NCI-H1694 treated with DMSO at 0.1 percent for 48 hours (cell line): ENCODE results near the gene SYT15.

Experiments
- DNase-seq: peaks from one replicate; lab custom pipeline; 2025; lab: John Stamatoyannopoulos, UW

The SYT15 gene

DNA sequence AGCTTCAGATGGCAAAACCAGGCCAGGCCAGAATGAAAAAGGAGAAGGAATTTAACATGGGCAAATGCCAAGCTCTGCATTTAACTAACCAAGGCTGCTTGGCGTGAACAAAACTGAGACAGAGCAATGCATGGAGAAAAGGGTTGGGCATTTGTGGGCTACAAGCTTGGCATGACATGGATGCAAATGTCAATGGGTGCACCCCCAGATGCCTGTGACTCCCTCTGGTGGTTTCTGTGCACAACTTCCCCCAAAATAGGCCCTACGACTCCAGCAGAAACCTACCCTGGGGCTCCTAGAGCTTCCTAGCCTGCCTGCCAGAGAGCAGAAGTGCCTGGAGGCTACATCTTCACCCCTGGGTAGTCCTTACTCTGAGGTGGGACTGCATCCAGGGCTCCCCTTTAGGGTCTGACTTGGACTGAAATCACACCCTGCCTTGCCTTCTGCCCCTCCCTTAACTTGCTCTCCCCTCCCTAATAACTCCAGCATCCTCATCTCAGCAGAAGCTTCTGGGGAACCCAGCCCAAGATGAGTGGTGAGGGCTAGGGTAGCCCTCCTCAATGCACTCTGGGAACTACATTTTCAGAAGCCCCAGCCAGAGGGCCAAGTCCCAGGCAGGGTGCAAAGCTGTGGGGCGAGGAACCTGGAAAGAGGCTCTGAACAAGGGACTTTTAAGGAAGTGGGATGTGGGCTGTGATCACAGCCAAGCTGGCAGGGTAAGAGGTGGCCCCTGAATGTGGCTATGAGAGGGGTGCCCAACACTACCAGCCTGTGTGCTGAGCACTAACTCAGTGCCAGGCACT, 33.7 kb upstream of the SYT15 start:
- no peak for DNase-seq

DNA sequence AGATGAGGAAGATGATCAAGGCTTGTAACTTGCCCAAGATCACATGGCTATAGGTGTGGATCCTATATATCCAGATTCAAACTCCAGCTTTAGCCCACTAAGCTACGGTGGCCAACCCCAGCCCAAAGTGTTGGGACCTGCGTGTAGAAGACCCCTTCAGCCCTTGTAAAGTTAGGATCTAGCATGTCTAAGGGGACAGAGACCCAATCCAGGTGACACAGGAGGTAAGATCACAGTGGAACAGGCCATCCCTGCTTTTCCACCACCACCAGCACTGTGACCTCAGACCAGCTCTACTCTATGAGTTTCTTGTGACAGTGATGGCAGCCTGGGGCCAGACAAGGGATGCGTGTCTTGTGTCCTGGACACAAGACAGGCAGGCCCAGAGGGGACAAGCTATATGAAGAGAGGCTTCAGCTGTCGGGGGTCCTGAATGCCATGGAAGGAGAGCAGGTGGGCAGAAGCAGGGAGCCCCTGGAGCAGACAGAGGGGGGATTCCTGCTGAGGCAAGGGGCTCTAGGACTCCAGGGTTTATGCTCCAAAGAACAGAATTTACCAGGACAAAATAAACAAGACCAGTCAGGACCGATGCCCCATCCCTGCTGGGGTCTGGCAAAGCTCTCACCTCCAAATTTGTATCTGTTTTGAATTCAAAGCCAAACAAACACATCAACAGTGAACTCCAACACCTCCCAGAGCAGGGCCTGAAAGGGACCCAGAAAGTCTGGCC, 32.9 kb upstream of the SYT15 start:
- no peak for DNase-seq

DNA sequence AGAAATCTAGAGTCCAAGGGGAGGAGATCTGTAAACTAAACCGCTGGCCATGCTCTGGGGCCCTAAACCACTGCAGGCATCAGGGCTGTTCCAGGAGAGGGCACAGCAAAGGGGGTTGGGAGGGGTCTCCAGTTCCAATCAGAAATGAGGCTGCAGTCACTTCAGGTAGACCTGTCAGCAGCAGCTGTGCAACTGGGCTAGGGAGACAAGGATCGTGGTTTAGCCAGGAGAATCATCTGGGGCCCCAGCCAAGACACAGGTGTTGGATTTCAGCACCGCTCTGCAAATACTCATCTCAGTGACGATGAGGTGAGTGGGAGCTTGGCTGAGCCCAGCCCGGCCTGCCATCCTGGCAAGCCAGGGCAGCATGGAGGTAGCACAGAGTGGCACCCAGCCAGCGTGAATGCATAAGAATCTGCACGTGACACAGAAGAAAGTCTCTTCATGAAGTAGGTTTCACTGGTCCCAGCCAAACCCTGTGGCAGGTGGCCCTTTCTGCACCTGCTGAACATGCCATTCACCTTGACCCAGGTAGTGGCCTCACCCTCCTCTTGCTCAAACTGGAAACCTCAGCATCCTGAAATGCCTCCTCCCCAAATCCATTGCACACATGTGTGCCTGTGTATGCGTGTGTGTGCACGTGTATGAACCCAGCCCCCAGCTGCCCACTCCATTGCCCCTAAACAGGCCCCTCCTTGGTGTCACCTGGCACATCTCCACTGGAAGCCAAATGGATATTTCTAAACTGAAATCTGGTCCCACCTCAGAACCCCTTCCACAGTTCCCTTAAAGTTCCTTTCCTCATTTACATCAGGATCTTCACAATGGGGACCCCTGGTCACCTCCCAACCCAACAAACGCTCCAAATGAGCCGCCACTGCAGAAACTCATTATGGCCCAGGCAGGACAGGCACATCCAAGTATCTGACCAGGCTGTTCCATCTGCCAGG, 32.1 kb upstream of the SYT15 start:
- DNase-seq, result no peak

DNA sequence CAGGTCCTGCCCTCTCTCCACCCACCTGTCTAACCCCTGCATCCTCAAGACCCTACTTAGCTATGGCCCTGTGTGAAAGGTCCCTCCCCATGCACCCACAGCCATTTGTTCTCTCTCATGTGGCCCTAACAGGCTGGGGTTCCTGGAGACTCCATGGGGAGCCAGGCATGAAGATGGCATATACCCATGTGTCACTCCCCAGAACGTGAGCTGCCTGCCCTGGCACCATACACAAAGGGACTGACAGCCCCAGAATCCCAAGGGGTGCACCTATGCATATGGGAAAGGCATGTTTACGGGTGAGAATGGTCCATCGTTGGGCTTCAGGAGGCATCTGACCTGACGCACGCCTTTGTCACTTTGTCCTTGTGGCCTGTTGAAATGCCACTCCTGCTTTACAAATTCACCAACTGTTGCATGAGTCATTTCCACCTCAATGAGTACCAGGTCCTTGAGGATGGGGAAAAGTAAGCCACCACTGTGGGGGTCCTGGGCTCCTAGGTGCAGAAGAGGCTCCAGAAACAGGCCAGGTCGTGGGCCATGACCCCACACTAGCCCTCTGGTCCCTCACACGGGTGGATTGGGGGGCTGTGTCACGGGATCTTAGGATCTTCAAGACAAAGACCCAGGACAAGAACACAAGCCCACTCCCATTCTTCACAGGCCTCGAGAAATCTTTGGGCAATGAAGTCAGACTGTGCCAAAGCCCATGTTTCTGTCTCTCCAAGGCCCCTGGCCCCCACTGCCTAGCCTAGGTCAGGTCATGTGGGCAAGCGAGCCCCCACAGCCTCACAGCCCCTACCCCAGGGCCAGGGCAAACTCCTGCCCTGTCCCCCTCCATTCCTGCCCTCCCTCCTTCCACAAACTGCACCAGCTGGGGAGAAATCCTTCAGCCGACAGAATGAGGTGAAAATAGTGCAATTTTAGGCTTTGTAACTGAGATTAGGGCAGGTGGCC, 31.1 kb upstream of the SYT15 start:
- DNase-seq, result no peak

DNA sequence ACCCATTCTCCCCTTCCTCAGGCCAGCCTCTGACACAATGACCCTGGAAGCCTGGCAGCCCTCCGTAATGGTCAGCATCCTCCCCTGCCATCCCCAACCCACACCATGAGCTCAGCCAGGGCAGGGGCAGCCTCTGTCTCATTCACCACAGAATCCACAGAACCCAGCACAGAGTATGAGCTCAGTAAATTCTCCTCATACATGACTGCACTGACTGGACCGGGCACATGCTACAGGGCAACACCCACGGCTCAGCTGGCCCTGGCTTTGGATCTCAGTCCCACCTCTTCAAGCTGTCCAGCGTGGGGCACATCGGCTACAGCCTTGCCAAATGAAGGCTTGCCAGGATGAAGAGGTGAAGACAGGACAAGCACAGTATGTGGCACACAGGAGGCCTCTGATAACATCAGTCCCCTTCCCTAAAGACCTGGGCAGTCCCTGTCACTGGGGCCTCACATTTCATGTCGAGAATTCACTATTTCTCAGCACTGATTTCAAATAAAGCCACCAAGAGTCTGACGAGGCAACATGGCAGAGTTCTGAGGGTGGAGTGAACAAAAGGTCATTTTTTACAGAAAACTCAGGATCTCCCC, 30.3 kb upstream of the SYT15 start:
- no peak for DNase-seq

DNA sequence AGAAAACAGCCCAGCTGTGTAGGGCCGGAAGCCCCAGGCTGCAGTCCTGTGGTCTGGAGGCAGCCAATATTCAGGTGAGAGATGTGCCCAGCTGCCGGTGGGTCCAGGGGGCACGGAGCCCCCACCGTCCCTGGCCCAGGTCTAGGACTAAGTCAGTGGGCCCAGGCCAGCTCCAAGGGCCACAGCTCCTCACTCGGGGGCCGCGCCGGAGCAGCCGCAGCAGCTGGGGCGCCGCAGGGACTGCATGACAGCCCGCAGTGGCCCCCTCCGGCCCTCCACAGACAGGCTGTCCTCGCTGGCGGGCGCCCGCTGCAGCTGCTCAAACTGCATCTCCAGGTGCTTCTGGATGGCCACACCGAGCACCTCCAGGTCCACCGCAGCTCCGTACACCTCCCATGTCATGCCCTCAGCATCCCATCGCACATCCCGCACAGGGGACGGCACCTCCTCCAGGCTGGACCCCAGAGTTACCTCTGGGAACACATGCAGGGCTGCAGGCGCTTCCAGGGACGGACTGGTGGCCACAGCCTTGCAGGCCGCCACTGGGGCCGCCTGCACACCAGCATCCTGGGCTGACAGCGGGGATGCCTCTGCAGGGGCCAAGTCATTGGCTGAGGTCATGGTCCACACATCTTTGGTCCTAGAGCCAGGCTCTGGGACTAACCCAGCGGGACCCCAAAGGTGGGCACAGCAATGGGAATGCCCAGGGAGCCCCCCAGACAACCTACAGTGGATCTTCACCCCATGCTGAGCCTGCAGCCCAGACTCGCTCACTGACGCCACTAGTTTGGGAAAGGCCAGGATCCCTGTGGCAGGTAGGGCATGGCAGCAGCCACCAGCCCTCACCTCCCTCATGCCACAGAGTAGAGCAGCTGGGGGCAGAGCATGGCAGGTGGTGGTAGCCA, 29.5 kb upstream of the SYT15 start:
- no peak for DNase-seq

DNA sequence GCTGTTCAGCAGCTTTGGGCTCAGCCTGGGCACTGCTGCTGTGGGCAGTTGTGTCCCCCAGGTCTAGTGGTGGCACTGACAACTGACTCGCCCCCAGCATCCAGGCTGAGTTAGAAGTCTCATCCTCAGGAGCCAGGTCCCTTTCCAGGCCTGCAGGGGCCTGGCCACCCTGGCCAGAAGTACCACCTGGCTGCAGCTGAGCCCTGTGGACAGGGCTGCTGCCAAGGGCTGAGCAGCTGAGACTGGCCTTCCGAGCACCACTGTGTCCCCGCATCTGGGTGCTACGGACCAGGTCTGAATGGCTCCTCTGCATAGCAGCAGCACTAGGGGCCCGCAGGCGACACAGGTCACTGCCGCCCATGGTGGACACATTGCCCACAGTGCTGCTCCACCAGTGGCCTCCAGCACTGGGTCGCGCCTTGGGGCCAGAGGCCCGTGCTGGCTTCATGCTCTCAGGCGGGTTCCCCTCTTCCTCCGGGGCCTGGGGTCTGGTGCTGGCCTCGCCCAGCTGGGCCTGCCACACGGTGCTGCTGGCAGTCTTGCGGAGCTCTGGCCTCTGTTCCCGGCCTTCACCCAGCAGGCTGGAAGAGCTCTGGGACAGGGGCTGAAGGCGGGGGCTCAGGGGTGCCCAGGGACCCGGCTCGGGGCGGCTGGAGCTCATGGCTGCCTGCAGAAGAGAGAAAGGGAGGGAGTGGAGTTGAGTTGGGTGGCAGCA, 28.7 kb upstream of the SYT15 start:
- DNase-seq, result no peak

DNA sequence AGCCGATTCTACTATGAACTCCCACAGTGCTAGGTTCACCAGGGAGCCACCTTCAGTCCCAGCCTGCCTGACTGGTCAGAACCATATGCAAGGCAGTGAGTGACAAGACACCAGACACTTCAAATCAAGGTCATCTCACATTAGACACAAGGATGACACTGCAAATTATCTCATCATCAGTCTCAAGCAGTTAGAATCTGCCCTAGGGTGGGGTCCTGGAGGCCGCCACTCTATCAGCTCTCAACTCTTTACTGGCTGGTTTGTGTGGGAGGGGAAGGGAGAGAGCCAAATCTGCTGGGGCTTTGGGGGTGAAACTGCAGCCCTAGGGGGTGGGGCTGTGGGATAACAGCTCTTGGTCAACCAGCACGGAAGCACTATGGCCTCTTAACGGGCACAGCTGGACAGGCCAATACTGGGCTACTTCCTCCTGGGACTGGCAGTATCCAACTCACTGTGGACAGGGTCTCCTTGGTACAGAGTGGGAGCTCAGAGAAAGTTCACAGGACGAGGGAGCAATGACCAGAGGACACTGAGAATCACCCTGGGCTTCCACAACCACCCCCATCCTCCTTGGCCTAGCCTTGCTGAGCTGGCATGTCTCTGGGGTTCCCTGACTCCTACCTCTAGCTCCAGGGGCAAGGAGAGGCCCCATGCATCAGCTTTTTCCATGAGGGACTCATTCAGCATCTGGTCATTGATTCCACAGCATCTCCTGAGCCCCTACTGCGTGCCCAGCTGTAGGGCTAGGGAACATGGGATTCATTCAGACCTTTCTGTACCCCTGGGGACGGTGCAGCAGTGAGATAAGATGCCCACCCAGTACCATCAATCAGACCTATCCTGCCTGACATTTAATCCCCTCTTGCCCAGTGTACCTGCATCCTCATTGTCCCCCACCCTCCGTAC, 27.9 kb upstream of the SYT15 start:
- DNase-seq, result no peak

DNA sequence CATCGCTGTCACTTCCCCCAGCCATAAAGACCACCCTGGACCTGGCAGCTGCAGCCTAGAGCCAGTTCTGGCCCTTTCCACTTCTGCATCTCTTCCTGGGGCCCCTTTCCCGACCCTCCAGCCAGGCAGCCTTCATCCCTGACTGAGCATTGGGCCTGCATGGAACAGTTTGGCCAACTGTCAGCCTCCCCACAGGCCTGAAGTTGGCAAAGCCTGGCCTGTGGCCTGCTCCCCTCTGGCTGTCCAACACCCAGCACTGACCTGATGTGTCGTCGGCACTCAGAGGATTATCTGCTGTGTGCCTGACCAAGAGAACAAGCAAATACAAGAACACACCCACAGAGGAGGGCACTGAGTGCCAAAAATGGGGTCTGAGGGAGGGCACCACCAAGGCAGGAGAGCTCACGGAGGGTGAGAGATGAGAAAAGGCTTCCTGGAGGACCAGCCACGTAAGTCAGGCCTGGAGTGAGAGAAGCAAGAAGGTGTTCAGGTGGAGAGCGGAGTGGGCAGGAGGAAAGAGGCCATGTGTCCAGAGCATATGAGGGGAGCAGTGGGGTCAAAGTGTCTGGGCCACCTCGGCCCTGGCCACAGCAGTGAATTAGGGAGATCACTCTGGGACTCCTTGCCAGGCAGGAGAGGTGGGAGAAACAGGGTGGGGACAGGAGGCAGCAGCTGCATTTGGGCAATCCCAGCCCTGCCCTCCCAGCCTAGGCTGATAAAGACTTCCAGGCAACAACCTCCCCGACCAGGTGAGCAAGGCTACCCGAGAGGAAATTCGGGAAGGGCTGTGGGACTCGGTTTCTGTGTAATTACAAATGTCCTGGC, 27.0 kb upstream of the SYT15 start:
- no peak for DNase-seq

DNA sequence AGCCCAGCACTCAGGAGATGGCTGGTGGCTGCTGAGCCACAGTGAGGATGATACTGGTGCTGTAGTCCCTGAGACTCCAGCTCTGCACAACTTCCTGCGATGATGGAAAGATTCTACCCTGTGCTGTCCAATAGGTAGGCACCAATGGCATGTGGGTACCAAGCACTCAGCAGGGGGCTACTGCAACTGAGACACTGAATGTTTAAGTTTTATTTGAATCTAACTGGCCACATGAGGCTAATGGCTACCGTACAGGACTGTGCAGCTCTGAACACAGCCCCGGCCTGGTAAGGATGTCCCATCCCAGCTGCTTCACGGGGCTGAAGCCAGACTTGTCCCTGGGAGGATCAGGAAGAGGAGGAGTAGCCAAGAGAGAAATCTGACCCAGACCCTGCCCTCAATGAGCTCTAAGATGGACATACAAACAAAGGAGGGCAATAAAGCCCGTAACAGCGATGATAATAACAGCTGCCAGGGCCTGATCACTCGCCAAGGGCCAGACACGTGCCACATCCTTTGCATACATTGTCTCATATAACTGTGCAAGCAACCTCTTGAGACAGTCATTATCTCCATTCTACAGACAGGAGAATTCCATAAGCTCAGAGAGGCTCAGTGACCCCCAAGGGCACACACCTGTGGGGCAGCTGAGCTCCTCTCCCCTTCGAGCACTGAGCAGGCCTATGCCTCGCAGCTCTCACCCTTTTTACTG, 26.2 kb upstream of the SYT15 start:
- DNase-seq, result no peak

DNA sequence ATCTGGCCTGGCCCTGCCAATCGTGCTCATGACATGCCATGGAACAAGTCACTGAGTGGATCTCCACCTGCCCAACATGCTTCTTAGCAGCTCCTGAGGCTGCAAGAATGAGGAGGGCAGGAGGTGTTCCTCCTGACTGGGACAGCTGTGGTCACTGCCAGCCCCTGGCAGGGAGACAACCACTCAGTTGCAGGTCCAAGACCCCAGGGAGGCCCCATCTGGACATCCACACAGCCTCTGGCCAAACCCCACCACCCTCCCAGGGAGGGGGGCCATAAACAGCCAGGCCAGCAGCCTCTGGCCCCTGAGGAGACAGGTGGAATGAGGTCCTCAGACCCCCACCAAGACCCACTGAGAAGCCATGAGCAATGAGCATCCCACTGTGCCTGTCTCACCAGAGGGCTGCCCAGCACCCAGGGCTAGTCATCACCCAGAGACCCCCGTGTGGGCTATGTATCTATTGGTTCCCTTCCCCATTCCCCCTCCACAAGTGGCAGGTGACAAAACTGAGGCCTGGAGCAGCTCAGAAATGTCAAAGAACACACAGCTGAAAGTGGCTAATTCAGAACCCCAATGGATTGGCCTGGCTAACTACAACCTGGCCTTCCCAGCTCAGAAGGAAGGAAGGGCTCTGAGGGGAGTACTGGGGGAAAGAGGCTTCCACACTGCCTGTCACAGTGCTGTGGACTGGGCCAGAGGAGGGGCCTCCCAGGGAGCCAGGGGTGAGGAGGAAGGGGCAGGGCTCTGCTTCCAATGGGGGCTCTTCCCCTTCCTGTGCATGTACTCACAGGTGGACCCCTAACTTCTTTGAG, 25.5 kb upstream of the SYT15 start:
- no peak for DNase-seq

DNA sequence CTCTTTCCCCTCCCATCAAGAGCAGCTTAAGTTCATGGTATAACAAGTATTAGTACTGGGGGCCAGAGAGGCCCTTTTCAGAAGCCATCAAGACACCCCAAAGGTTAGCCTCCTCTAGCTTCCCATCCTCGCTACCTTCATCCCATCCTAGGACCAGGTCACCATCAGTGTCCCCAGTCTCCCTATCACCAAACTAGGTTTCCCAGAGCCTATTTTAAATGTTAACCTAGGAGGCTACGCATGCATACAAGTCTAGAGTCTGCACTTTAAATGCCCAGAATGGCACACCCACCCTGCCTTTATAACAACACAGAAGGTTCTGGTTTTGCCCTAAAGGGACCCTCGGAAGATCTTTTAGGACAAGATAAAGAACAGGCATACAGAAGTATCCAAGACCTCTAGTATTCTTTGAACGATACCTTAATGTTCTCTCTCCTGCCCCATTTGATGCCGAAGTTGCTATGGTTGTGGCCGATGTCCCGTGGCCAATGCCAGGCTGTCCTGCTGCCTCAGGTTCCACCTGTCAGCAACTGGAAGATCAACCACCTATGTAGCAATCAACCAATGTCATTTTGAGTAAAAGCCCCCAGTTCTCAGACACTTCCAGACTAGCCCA, 24.7 kb upstream of the SYT15 start:
- no peak for DNase-seq

DNA sequence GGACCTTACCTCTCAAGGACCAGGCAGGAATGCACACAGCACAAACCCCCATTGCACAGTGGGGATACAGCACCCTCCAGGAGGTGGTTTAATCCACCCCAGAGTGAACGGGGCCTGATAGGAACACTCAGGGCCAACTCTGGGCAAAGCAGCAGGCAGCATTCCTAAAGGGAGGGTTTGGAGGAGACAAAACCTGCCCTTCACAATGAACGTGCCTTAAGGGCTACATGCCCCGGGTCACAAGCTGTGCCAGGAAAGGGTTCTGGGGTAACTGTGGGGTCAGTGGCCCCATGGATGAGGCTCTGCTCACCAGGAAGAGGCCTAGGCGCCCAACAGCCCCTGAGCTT, 23.6 kb upstream of the SYT15 start:
- no peak for DNase-seq

DNA sequence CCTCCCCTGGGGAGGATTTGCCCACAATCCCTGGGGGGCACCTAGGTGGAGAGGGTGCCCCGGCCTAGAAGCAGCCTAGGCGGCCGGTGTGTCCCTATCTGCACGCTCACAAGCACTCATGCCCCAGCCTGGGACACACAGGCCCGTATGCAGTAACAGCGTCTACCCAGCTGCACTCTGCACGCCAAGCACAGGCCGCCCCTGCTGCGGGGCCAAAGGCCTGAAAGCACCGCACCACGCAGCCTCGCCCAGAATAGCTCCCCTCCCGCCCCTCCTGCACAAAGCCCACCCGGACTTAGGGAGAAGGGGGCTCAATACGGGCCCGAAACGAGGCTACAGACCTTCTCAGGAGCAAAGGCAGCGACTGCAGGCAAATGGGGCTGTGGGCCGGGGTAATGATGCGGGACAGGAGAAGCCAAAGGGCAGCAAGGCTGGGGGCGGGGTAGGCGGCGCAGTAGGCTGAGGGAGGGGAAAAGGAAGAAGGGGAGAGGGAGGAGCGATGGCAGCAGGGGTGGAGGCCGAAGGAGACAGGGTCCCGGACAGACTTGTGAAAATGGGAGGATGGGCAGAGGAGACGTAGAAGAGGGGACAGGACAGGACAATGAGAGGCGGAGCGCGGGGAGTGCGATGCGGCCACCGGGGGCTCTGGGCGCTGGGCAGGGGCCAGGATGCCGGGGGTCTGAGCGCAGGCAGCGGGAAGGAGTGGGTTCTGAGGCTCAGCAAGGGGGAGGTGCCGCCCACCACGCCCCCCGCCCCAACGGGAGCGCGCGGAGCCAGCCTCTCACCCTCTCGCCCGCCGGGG, 23.0 kb upstream of the SYT15 start:
- DNase-seq, result no peak
